GM18508 (cell line): ENCODE measurements around the gene ATP8B4.

Experiments used
- ATAC-seq: cut with Tn5 transposase; IDR thresholded peaks from one replicate; pipeline ENCODE4 v1.9.1; 2021; ENCODE audit warnings: moderate number of reproducible peaks; ENCODE audit not compliant: insufficient read depth, unreplicated experiment

Gene ATP8B4

DNA sequence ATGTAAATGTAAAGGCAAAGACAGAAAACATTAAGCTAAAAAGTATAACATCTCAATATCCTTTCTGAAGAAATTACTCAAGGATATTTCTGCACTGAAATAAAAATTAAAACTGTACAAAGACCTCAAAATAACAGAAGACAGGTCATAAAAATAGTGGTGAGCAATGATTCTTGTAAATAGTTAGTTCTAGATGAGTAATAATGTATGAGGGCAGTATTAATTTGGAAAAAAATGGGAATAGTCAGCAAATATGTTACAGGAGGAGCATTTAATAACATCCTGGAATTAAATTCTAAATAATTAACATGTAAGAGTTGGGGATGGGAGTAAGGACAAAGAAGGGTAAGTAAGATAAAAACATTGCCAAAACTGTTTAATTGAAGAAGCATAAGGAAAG lies 250.7 kb downstream of the ATP8B4 start:
- ATAC-seq, result no peak

DNA sequence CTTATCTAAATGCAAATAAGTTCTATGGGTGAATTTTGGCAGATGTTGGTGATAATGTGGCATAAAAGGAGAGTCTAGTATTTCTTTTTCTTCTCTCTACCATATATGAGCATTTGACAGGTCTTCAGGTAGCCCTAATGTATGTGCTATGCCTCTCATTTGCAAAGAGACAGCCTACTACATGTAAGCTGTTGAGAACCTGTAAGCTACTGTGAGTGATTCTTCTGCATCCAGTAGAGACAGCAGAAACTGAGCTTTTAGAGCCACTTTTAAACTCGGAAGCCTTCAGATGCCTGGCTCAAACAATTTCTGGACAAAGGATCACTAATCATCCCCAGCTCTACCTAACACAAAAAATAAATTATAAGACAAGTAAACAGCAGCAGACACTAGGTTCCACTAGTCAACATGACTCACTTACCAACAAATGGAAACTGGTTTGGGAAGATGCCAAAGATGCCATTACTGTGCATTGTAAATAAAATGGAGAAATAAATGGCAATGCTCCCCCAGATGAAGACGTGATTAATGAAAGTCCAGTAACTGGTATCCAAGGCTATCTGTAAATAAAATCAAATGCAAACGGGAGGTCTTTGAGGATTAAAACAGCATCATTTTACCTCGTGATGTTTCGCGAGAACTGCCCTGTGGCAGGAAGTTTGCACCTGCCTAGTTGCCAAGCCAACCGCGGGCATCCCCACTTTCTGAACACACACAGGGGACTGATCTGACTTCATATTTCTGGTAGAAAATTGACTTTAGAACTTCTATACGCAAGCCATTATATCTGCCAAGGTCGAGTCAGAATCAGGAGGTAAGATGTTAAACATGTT lies 252.9 kb downstream of the ATP8B4 start:
- ATAC-seq, result no peak

DNA sequence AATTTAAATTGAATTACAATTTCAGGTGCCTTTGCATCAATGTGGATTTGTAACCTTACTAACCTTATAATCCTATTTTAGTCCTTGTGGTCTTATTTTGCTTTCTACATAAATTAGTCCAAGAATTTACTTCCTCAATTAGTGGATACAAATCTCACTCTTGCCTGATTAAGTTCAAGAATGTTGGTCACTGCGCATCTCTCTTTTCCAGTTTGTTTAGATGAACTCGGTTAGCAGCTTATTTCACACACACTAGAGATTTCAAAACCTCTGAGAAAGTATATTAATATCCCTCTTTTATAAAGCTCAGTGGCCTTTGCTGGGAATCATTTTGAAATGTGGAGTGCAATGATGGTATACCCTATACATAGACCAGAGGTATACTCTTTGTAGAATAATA lies 254.8 kb downstream of the ATP8B4 start:
- no peak for ATAC-seq

DNA sequence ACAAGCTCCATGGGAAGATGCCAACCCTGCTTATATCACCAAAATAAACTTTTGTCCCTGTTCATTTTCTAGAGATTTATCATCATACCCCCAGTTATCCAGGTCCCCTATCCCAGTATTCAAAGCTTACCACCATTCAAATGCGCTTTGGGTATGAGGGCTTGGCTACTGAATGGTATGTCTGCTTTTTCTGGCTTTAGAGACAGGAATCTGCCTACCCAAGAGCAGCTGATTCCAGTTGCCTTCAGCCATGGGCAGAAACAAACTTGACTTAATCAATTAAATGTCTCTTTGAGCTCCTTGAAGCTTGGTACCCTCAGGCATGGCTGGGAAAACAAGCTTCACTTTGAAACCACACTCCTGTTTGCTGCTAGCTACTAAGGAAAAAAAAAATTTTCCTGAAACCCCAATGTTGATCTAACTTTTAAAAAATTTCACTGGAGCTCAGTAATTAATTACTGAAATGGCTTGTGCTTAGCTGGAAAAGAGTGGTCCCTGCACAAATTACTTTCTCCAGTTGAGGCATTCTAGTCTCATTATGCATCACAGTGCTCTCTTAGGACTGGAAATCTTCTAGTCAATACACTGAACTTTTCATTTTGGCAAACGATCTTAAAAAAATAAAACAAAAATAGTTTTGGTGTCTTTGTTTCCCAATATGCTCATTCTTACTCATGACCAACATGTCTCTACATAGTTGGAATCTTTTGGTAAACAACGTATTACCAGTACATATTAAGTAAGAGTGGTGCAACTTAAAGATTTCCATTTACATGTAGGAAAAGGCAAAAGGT lies 255.4 kb downstream of the ATP8B4 start:
- ATAC-seq, result no peak

DNA sequence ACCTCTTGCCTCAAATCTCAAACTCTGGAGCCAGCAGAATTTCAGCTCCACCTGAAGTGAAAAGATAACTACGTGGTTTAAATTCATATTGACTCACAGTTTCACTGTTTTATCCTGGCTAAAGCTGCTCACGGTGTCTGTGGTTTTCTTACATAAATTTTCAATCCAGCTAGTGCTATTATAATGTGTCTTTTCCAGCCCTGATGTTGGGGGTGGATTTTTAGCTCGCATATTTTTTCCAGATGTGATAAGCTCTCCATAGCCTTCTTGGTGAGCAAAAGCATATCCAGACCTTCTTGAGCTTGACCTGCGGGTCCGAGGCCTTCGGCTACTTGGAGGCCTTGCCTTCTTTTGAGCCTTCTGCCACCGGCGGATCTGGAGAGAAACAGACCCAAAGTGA lies 258.9 kb downstream of the ATP8B4 start:
- ATAC-seq, result no peak

DNA sequence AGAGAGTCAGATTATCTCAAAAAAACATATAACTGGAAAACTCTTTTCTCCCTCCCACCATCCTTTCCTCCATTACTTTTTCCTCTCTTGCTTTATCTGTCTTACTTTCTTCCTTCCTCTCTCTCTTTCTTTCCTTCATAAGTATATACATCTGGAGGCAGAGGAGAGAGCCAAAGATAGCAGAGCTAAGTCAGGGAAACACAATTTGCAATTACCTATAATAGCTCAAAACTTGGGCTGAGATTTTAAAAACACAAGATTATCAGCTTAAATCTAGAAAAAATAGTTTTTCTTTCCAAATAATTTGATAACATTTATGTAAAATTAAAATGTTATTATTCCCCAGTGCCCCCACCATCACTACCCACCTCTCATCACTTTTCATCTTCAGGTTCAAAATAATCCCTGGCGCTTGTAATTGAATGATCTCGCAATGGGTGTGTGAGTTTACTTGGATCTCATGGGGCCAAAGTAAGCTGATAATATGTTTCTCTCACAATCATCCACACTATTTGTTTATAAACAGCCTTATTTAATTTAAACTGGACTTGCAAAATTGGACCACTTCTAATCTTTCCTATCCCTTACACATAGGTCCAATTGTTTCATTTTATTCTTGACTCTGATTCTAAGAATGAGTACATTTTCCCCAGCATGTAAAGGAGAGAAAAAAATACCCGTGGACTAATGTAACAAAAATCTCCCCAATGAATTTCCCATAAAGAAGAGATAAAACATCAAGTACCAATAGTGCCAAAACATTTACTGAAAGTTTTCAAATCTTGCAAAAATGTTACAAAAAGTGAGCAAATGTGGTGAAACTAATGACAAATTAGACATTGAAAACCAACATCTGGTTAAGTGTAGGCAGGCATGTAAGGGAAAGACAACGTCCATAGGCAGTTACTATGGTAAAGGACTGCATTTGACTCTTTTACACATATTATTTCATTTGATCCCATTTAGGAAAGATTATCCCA lies 261.2 kb downstream of the ATP8B4 start:
- no peak for ATAC-seq

DNA sequence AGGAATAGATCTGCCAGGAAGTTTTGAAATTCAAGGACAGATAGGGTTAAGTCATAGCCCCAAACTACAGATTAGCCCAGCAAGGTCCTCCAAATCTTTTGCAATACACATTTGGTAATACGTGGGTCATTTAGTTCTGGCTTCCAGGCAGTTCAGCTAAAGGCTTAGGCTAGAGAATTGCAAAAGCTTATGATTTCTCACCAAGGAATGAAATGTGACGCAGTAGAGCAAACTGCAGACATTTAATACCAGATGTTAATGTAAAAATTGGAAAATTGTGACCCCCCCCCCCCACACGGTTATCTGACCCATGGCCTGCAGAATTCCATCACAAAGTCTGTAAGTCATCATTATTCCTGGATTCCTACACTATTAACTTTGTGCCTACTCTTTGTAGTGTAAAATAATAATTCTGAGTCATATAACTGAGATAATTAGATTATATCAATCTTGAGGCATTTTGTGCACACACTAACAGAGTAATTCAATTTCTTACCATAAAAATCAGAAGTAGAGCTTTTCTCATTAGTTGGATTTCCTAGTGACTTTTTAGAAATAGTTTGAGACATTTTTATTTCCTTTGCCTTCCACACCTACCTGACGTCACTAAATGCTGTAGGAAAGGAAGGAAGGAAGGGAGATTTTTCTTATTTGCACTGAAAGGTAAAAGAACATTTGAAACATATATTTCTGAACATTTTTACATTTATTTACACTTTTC lies 263.0 kb downstream of the ATP8B4 start:
- ATAC-seq, result no peak

DNA sequence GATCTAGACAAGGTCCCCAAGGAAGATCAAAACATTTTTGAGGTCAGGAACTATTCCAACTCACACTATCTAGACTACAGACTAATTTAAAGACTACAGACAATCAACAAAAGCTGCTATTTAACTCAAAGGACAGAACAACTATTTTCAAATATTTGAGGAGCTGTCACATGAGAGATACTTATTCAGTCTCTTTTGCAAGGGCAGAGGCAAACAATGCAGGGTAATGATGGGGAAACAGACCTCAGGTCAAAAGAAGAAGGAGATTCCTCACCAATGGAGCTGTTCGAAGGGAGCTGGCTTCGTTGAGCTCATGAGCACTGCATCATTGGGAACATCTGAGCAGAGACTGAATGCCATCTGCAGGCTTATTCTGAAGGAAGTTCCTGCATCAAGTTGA lies 266.3 kb downstream of the ATP8B4 start:
- ATAC-seq, result no peak

DNA sequence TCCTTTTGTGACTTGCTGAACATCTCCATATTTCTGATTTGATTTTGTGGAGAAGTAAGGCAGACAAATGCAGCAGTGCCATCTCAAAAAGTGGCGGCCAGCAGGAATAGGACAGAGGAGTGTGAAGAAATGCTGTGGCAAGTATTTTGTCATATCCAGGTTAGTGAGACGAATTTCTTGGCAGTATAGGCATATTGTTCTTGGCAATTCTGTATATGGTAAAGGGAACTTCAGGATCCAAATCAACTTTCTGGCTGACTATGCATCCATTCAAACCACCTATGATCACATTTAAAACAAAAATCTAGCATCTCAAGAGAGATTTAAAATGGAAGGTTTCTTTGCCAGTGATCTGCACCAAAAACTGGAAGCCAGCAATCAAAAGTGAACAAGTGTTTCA lies 270.2 kb downstream of the ATP8B4 start:
- no peak for ATAC-seq

DNA sequence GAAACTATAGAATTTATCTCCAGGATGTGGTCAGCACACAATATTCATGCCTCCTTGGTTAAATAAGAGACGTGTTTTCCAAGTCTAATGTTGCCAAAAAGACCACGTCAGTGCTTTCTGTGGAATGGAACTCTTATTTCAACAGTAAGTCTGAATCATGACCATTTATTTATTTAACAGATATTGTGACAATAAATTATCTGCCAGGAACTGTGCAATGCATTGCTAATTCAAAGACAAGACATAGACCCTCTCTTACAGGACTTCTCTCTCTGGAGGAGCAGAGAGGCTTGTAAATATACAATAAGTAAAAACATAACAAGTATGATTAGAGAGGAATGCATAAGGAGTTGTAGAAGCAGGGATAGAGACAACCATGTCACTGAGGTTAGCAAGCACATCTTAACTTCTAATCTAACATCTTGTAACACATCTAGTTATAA lies 270.7 kb downstream of the ATP8B4 start:
- no peak for ATAC-seq

DNA sequence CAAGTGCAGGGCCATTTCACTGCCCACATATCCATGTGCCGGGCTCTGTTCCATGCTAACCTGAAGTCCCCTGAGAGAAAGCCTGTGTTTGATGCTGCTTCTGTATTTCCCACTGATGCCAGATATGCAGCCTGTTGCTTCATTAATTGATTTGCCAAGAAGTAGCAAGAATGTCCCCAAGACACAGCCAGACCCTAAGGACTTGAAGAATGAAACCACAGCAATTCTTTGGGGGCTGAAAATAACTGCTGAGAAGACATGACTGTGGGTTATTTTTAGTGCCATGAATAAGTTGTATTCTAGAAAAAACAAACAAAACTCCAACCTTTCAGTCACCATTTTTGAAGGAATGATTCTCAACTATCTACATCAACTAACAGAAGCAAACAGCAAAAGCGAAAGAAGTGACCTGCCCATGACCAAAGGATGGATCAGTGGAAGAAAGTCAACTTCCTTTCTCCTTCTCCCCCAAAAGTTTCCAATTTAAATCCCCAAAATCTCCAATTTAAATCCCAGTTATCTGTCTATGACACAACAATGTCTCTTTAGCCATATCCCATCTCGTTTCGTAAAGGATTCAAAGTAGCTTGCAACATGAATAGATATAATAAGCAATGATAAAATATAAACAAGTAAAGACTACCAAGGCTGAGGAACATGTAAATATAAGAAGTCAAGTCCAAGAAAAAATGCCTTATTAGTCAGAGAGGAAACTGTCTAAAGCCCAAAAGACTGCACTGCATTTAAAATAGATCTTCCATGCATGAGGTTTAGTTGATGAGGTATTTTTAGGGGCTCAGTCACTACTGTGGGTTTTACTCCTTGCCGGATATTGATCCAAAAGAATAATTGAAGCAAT lies 271.4 kb downstream of the ATP8B4 start:
- ATAC-seq, result no peak

DNA sequence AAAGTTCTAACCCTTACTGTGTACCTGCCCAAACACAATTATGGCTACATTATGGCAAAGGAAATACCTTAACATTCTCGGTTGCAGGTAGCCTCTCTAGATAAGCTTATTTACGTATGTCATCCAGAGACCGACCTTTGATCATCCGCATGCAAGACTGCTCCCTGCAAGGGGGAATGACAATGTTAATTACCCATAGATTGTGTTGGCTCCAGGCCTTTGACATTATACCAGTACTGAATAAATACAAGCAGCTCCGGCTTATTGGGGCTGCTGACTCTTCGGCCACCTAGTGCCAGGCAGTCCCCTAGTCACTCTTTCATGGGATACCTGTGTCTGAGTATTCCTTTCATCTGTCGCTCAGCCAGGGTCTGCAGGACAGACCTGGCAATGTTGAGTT lies 274.6 kb downstream of the ATP8B4 start:
- ATAC-seq, result no peak

DNA sequence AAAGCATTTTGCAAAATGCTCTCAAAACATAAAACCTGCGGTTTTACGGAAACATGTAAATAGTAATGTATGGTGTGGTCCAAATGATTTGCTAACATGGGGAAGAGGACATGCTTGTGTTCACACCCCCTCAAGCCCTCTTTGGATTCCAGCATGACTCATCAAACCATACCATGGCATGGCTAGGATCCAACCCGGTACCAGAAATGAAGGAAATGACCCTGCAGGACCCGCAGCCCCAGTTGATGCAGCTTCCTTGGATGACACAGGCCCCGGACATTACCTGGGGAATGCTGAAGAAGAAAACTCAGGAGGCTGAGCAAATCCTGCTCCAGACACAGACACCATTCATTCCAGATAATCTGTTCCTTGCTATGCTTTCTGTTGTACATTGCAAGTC lies 275.3 kb downstream of the ATP8B4 start:
- ATAC-seq, result no peak

DNA sequence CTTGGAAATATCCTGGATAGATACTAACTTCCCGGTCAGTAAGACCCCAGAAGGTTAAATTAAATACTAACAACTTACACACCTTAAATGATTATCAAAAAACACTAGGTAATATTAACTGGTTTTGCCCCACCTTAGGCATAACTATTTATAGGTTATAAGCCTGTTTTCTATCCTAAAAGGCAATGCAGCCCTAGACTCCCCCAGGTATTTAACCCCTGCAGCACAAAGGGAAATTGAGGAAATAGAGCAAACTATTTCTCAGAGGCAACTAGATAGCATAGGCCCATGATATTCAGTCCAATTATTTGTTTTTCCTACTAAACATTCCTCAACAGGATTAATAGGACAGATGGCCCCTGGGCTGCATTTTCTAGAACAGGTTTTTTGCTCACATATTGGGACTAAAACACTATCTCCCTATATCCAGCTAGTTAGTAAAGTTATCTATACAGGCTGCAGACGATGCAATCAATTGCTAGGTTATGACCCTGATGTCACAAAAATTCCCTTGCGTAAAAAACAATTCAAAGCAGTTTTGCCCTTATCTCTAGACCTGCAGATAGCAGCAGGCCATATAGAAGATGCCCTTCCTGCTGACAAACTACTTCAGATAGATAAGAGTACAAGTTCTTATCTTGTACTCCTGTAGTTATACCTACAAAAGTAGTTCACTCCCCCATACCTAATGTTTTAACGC lies 276.9 kb downstream of the ATP8B4 start:
- ATAC-seq, result no peak

DNA sequence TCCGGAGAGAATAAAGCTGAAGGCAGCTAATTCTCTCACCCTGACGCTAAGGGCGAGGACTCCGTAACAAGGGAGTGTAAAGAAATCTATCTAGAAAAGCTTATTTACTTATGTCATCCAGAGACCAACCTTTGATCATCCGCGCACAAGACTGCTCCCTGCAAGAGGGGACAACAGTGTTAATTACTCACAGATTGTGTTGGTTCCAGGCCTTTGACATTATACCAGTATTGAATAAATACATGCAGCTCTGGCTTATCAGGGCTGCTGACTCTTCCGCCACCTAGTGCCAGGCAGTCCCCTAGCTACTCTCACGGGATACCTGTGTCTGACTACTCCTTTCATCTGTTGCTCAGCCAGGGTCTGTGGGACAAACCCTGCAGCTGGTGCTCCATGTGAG lies 286.5 kb downstream of the ATP8B4 start:
- ATAC-seq, result no peak

DNA sequence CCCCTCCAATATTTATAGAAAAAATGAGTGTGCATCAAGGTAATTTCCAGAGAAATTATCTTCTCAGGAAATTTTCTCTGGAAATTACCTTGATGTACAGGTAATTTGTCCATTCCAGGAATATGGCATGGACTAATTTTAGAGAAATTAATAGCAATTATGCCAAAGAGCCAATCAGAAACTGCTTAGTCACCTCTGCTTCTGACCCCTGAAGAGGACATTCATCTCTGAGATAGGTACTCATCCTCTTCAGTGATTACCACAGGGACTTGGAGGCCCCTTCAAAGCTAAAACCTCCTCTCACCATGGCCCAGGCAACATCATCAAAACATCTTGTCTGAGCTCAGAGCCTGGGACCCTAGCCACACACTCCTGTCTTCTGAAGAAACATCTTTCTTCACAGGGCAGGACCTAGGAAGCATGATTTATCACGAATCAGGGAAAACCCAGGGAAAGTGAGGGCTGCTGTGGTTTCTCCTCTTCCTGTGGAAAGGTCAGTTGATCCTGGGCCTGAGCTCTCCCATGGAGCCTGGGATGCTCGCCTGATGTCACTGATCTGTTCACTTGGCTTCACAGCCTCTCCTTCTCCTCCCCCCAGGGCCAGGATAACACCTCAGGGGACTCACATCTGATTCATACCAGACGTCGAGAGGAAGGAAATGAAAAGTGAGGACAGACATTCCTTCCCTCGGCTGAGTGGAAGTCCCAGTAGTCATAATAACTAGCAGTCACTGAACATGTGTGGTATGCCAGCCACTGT lies 287.6 kb downstream of the ATP8B4 start:
- ATAC-seq, result no peak

DNA sequence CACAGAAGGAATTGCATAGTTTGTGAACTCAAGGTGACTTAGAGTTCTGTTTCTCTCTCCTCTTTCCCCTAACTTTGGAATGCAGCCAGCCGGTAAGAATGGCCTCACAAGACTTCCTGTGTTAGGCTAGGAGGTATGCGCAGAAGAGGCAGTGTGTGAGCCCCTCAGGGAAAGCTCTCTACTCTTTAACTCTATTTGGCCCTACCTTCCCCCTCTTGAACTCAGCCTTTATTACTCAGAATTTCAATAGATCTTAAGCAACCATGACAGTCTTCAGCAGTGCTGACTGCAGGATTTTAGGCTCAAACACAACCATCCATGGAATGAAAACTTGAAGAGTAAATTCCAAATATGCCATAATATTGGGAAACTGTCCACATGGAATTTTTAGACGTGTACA lies 288.6 kb downstream of the ATP8B4 start:
- ATAC-seq, result no peak

DNA sequence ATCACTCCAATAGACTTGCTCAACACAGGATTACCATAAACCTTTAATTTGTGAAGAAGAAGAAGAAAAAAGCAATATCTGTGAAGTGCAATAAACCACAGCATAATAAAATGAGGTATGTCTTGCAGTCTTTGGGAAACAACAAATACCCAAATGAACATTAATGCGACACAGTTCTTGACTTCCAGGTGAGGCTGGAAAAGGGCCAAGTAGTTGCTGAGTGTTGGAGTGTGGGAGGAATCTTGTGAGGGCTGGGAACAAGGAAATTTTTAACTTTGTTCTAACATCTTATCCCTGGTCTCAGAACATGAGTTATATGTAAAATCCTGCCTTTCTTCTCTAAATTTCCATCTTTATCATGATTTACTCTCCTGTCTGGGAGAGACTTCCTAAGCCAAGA lies 291.7 kb downstream of the ATP8B4 start:
- ATAC-seq, result no peak
